ENCODE measurements around the gene RPS19BP1. TPM values are rescaled to one million over a fixed set of nuclear protein-coding genes. Genes with fewer than 3 reads are reported as not detected.
"Not testable (repeated sequence)": the region's sequence is repeated elsewhere in the genome, so short reads cannot be mapped to it uniquely, and the experiment has no call there.

The RPS19BP1 gene
- total RNA-seq, 2 donors from 2014 or later, result 47.6 to 64.2 TPM

GRCh38 chr22:39508393-39508792, 24.2 kb downstream of the RPS19BP1 start:
- ATAC-seq (no peak), DNase-seq (ENCODE audit: low spot score in 2 of 2) (no peak)
- H3K27ac Mint-ChIP-seq, result peak overlapping the region in 1 of 2 donors; percentile 80
- H3K9me3 Mint-ChIP-seq, result no peaks in the 10 kb centered on the region
- H3K36me3 Mint-ChIP-seq, result peaks cover 30 to 41% of the 10 kb centered on the region in 2 donors

- Mint-ChIP-seq H3K36me3 (peaks cover 35 to 50% of the 10 kb centered on the region in 2 donors), H3K27ac (peak overlapping the region; percentile 38 to 48)
- not testable (repeated sequence) for DNase-seq (ENCODE audit: low spot score in 2 of 2); H3K9me3 Mint-ChIP-seq; ATAC-seq
Observed at GRCh38 chr22:39507021-39507420, 25.5 kb downstream of the RPS19BP1 start.

GRCh38 chr22:39504071-39504470, 28.5 kb downstream of the RPS19BP1 start:
- peaks cover 28 to 44% of the 10 kb centered on the region in 2 donors for H3K36me3 Mint-ChIP-seq
- peak overlapping the region; percentile 37 to 51 for H3K27ac Mint-ChIP-seq
- ATAC-seq (no peak), DNase-seq (ENCODE audit: low spot score in 2 of 2) (no peak)
- H3K9me3 Mint-ChIP-seq, result no peaks in the 10 kb centered on the region

GRCh38 chr22:39503630-39504029, 28.9 kb downstream of the RPS19BP1 start:
- no peaks in the 10 kb centered on the region for H3K9me3 Mint-ChIP-seq
- H3K36me3 Mint-ChIP-seq, result peaks cover 25 to 44% of the 10 kb centered on the region in 2 donors
- ATAC-seq (no peak), DNase-seq (ENCODE audit: low spot score in 2 of 2) (no peak)
- H3K27ac Mint-ChIP-seq, result peak overlapping the region; percentile 58 to 92

- Mint-ChIP-seq H3K27ac (peak overlapping the region; percentile 58 to 92), H3K9me3 (no peaks in the 10 kb centered on the region), H3K36me3 (peaks cover 22 to 44% of the 10 kb centered on the region in 2 donors)
- no peak for ATAC-seq
- DNase-seq (ENCODE audit: low spot score in 2 of 2), result no peak
Observed at GRCh38 chr22:39502789-39503409, 29.6 kb downstream of the RPS19BP1 start.

- H3K36me3 Mint-ChIP-seq, result peaks cover 22 to 44% of the 10 kb centered on the region in 2 donors
- ATAC-seq, result peak; percentile 98 to 99
- DNase-seq (ENCODE audit: low spot score in 2 of 2), result peak; percentile 92 to 95
- H3K27ac Mint-ChIP-seq, result peak within 1 kb of the TSS; percentile 92 to 95
- no peaks in the 10 kb centered on the region for H3K9me3 Mint-ChIP-seq
Observed at GRCh38 chr22:39502109-39502788, 30.3 kb downstream of the RPS19BP1 start, which contains the start of gene MIEF1. Gene MIEF1, plus strand, starts transcription at chr22:39502290. Its CDS starts 9,005 bp downstream, at chr22:39511295.

- H3K9me3 Mint-ChIP-seq, result no peaks in the 10 kb centered on the region
- no peak for ATAC-seq
- peak overlapping the region; percentile 80 to 92 for H3K27ac Mint-ChIP-seq
- no peak for DNase-seq (ENCODE audit: low spot score in 2 of 2)
- peaks cover 19 to 41% of the 10 kb centered on the region in 2 donors for H3K36me3 Mint-ChIP-seq
Observed at GRCh38 chr22:39501644-39502108, 30.9 kb downstream of the RPS19BP1 start.

- no peak for DNase-seq (ENCODE audit: low spot score in 2 of 2)
- ATAC-seq, result no peak
- Mint-ChIP-seq H3K36me3 (peaks cover 6 to 26% of the 10 kb centered on the region in 2 donors), H3K27ac (no peak overlapping the region), H3K9me3 (no peaks in the 10 kb centered on the region)
Observed at GRCh38 chr22:39500101-39500500, 32.4 kb downstream of the RPS19BP1 start.

GRCh38 chr22:39498802-39499201, 33.7 kb downstream of the RPS19BP1 start:
- H3K9me3 Mint-ChIP-seq, result no peaks in the 10 kb centered on the region
- no peak for ATAC-seq
- DNase-seq (ENCODE audit: low spot score in 2 of 2), result no peak
- H3K27ac Mint-ChIP-seq, result no peak overlapping the region
- H3K36me3 Mint-ChIP-seq, result peaks cover 6 to 17% of the 10 kb centered on the region in 2 donors

GRCh38 chr22:39498368-39498767, 34.2 kb downstream of the RPS19BP1 start:
- DNase-seq (ENCODE audit: low spot score in 2 of 2) (no peak), ATAC-seq (no peak)
- no peaks in the 10 kb centered on the region for H3K9me3 Mint-ChIP-seq
- no peak overlapping the region for H3K27ac Mint-ChIP-seq
- H3K36me3 Mint-ChIP-seq, result peaks cover 6 to 13% of the 10 kb centered on the region in 2 donors

GRCh38 chr22:39497429-39497828, 35.1 kb downstream of the RPS19BP1 start:
- Mint-ChIP-seq H3K27ac (no peak overlapping the region), H3K36me3 (peaks cover 5% of the 10 kb centered on the region in 2 donors), H3K9me3 (no peaks in the 10 kb centered on the region)
- DNase-seq (ENCODE audit: low spot score in 2 of 2), result no peak
- ATAC-seq, result no peak

- ATAC-seq (peak; percentile 79 to 80), DNase-seq (ENCODE audit: low spot score in 2 of 2) (peak in 1 of 2 donors; percentile 63)
- Mint-ChIP-seq H3K27ac (peak overlapping the region; percentile 14 to 44), H3K9me3 (no peaks in the 10 kb centered on the region), H3K36me3 (no peaks in the 10 kb centered on the region)
Observed at GRCh38 chr22:39496131-39496838, 36.3 kb downstream of the RPS19BP1 start.

GRCh38 chr22:39494471-39495120, 38.0 kb downstream of the RPS19BP1 start:
- H3K9me3 Mint-ChIP-seq, result no peaks in the 10 kb centered on the region
- no peak for ATAC-seq
- no peak for DNase-seq (ENCODE audit: low spot score in 2 of 2)
- H3K27ac Mint-ChIP-seq, result no peak overlapping the region
- H3K36me3 Mint-ChIP-seq, result no peaks in the 10 kb centered on the region

- no peaks in the 10 kb centered on the region for H3K36me3 Mint-ChIP-seq
- no peak for ATAC-seq
- DNase-seq (ENCODE audit: low spot score in 2 of 2), result no peak
- H3K9me3 Mint-ChIP-seq, result no peaks in the 10 kb centered on the region
- peak overlapping the region in 1 of 2 donors; percentile 48 for H3K27ac Mint-ChIP-seq
Observed at GRCh38 chr22:39493759-39494158, 38.8 kb downstream of the RPS19BP1 start.

- no peak for ATAC-seq
- no peaks in the 10 kb centered on the region for H3K9me3 Mint-ChIP-seq
- DNase-seq (ENCODE audit: low spot score in 2 of 2), result no peak
- no peaks in the 10 kb centered on the region for H3K36me3 Mint-ChIP-seq
- no peak overlapping the region for H3K27ac Mint-ChIP-seq
Observed at GRCh38 chr22:39492186-39492585, 40.4 kb downstream of the RPS19BP1 start.

GRCh38 chr22:39491696-39492095, 40.9 kb downstream of the RPS19BP1 start:
- DNase-seq (ENCODE audit: low spot score in 2 of 2), result no peak
- no peaks in the 10 kb centered on the region for H3K9me3 Mint-ChIP-seq
- H3K27ac Mint-ChIP-seq, result no peak overlapping the region
- no peak for ATAC-seq
- H3K36me3 Mint-ChIP-seq, result no peaks in the 10 kb centered on the region
